Stimulated activated CD4-positive, alpha-beta T cell treated with anti-CD3 and anti-CD28 coated beads, Interleukin-2, amount 100 ng/mL, for 48 hours (primary cell): ENCODE measurements around the gene AZIN2.
A peak's percentile ranks its signal among the peaks of the same experiment; 100 is the strongest.
"Not testable (repeated sequence)": the region's sequence is repeated elsewhere in the genome, so short reads cannot be mapped to it uniquely, and the experiment has no call there.

ENCODE experiments used
- DNase-seq, 2 donors: peaks; one replicate each; pipeline ENCODE4 v3.0.0-alpha.2; 2020

Gene AZIN2

GRCh38 chr1:33096363-33097005, 15.5 kb downstream of the AZIN2 start:
- DNase-seq, result no peak

- DNase-seq, result no peak
These were observed 16.2 kb downstream of the AZIN2 start for GRCh38 chr1:33097137-33097611.

GRCh38 chr1:33097762-33098161, 16.8 kb downstream of the AZIN2 start:
- no peak for DNase-seq

GRCh38 chr1:33098371-33098770, 17.4 kb downstream of the AZIN2 start:
- no peak for DNase-seq

GRCh38 chr1:33099290-33100118, 18.6 kb downstream of the AZIN2 start:
- DNase-seq, result peak; percentile 51 to 60

- not testable (repeated sequence) for DNase-seq
These were observed 19.1 kb downstream of the AZIN2 start for GRCh38 chr1:33100119-33100415.

- DNase-seq, result no peak
These were observed 29.5 kb downstream of the AZIN2 start for GRCh38 chr1:33110477-33110876.

GRCh38 chr1:33111965-33112364, 31.0 kb downstream of the AZIN2 start:
- DNase-seq, result no peak

GRCh38 chr1:33117440-33118085, 36.6 kb downstream of the AZIN2 start:
- DNase-seq, result no peak

GRCh38 chr1:33118274-33118673, 37.3 kb downstream of the AZIN2 start:
- DNase-seq, result no peak

- DNase-seq, result no peak
These were observed 38.1 kb downstream of the AZIN2 start for GRCh38 chr1:33119050-33119449.

- DNase-seq, result no peak
These were observed 38.7 kb downstream of the AZIN2 start for GRCh38 chr1:33119532-33120217.

- DNase-seq, result no peak
These were observed 39.7 kb downstream of the AZIN2 start for GRCh38 chr1:33120436-33121231.

- DNase-seq, result no peak
These were observed 40.8 kb downstream of the AZIN2 start for GRCh38 chr1:33121728-33122127.

- DNase-seq, result no peak
These were observed 41.7 kb downstream of the AZIN2 start for GRCh38 chr1:33122483-33123178.

- no peak for DNase-seq
These were observed 42.3 kb downstream of the AZIN2 start for GRCh38 chr1:33123266-33123665.

GRCh38 chr1:33124647-33125046, 43.7 kb downstream of the AZIN2 start:
- DNase-seq, result not testable (repeated sequence)

- DNase-seq, result no peak
These were observed 45.6 kb downstream of the AZIN2 start for GRCh38 chr1:33126411-33127000.

- peak; percentile 95 to 97 for DNase-seq
These were observed 46.3 kb downstream of the AZIN2 start for GRCh38 chr1:33127001-33127823.

GRCh38 chr1:33128781-33129180, 47.8 kb downstream of the AZIN2 start:
- no peak for DNase-seq
